Uterus (tissue), 2 donors: ENCODE results near the gene SEC31B.

ENCODE experiments used
- POLR2A ChIP-seq, 2 donors: fragments of 450-650 bp; IDR thresholded peaks; one replicate each; pipeline ENCODE4 v1.6.1; 2016; ENCODE audit warnings: antibody characterized with exemption in 2 of 2, mild to moderate bottlenecking in 1 of 2, moderate library complexity in 1 of 2
- TF ChIP-seq, protein P1 (sequence below), 4 experiments: fragments of 200-600 bp in 2 of 4; fragments of 450-650 bp in 2 of 4; sonication (generic) in 2 of 4; IDR thresholded peaks; one replicate each; pipeline ENCODE4 v1.5.1; 2016 to 2019; ENCODE audit warnings: antibody characterized with exemption in 4 of 4, mild to moderate bottlenecking in 2 of 4, moderate library complexity in 1 of 4

DNA sequence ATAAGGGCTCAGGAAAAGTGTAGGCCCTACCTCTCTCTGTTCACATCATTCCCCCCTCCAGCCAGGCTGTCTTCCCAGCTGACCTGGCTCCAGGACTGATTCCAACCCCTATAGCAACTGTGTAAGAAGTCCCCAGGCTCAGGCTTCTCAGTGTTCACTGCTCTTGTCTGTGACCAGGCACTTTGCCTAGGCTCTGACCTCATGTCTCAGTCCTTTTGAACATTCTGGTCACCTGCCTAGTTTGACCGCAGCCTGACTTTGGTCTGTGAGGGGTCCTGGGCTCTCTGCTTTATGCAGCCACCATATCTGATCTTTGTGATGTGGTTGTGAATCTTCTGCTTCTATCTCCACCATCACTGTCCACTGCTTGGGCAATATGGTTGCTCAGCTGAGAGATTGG lies 40.6 kb upstream of the SEC31B start:
- TF ChIP-seq, protein P1, sequence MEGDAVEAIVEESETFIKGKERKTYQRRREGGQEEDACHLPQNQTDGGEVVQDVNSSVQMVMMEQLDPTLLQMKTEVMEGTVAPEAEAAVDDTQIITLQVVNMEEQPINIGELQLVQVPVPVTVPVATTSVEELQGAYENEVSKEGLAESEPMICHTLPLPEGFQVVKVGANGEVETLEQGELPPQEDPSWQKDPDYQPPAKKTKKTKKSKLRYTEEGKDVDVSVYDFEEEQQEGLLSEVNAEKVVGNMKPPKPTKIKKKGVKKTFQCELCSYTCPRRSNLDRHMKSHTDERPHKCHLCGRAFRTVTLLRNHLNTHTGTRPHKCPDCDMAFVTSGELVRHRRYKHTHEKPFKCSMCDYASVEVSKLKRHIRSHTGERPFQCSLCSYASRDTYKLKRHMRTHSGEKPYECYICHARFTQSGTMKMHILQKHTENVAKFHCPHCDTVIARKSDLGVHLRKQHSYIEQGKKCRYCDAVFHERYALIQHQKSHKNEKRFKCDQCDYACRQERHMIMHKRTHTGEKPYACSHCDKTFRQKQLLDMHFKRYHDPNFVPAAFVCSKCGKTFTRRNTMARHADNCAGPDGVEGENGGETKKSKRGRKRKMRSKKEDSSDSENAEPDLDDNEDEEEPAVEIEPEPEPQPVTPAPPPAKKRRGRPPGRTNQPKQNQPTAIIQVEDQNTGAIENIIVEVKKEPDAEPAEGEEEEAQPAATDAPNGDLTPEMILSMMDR (IDR thresholded peaks at IDR 0.05) = no peak
- no peak for TF ChIP-seq POLR2A (IDR thresholded peaks at IDR 0.05)
